ENCODE measurements around the gene NDUFAF7.

DNA sequence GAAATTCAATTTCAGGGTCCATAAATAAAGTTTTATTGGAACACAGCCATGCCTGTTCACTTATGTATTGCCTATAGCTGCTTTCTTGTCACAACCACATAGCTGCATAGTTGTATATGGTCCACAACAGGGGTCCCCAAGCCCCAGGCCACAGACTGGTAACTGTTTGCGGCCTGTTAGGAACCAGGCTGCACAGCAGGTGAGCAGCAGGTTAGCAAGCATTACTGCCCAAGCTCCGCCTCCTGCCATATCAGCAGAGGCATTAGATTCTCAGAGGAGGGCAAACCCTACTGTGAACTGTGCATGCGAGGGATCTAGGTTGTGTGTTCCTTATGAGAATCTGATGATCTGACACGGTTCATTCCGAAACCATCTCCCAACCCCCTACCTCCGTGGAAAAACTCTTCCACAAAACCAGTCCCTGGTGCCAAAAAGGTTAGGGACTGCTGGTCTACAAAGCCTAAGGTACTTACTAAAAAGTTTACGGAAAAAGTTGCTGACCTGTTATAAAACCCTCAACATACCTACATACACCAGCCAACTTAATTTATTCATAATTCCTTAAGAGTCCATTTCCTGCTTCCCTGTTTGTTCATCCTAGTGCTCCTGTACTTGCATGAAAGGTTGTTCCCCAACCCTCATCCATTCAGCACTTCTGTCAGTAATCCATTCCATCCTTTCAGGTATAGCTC is 40.1 kb downstream of the NDUFAF7 start:
- TF ChIP-seq GATA2 (IDR thresholded peaks at IDR 0.05; ENCODE audit: low read depth, low read length) (no peak), GATA3 (IDR thresholded peaks at IDR 0.05; ENCODE audit: low read depth, low read length) (no peak)
